H9 (cell line): ENCODE data around the gene PPM1M. TPM values are rescaled to one million over a fixed set of nuclear protein-coding genes. Genes with fewer than 3 reads are reported as not detected.
A peak's percentile ranks its signal among the peaks of the same experiment; 100 is the strongest.

Experiments used
- DNase-seq: peaks from one replicate; pipeline ENCODE4 v3.0.0-alpha.2; 2017
- H2AFZ ChIP-seq: one replicate; pipeline ENCODE4 v1.6.1; 2013; ENCODE audit warnings: mild to moderate bottlenecking, low read length, control low read depth, moderate library complexity
- H2AK5ac ChIP-seq: 2 replicates; pipeline ENCODE4 v1.6.1; 2013; ENCODE audit warnings: low read length, control low read depth, mixed read lengths; ENCODE audit not compliant: insufficient read length
- H2BK120ac ChIP-seq: one replicate; pipeline ENCODE4 v1.6.1; 2013; ENCODE audit warnings: low read depth, mild to moderate bottlenecking, low read length, control low read depth, inconsistent platforms; ENCODE audit not compliant: poor library complexity, severe bottlenecking
- H2BK12ac ChIP-seq: 2 replicates; pipeline ENCODE4 v1.6.1; 2013; ENCODE audit warnings: low read length, control low read depth, mixed read lengths, low read depth; ENCODE audit not compliant: insufficient read length
- H2BK15ac ChIP-seq: 2 replicates; pipeline ENCODE4 v1.6.1; 2013; ENCODE audit warnings: low read depth, low read length, control low read depth
- H2BK20ac ChIP-seq: one replicate; pipeline ENCODE4 v1.6.1; 2013; ENCODE audit warnings: low read depth, mild to moderate bottlenecking, low read length, control low read depth, inconsistent platforms; ENCODE audit not compliant: poor library complexity, severe bottlenecking
- H2BK5ac ChIP-seq: 2 replicates; pipeline ENCODE4 v1.6.1; 2013; ENCODE audit warnings: low read length, control low read depth, mixed read lengths; ENCODE audit not compliant: insufficient read length
- H3K14ac ChIP-seq: 2 replicates; pipeline ENCODE4 v1.6.1; 2013; ENCODE audit warnings: low read length, control low read depth; ENCODE audit not compliant: insufficient read depth
- H3K18ac ChIP-seq: 2 replicates; pipeline ENCODE4 v1.6.1; 2013; ENCODE audit warnings: low read depth, mild to moderate bottlenecking, mixed read lengths, low read length, control low read depth; ENCODE audit not compliant: insufficient read length
- H3K23ac ChIP-seq: 2 replicates; pipeline ENCODE4 v1.6.1; 2013; ENCODE audit warnings: low read length, control low read depth, mixed read lengths, low read depth; ENCODE audit not compliant: insufficient read length
- H3K23me2 ChIP-seq: 2 replicates; pipeline ENCODE4 v1.6.1; 2013; ENCODE audit warnings: low read depth, mild to moderate bottlenecking, mixed read lengths, low read length, control low read depth; ENCODE audit not compliant: insufficient read length, poor library complexity, severe bottlenecking
- H3K27ac ChIP-seq: 2 replicates; pipeline ENCODE4 v1.5.1; 2013; ENCODE audit warnings: low read length, control low read depth, mixed read lengths, low read depth; ENCODE audit not compliant: insufficient read length
- H3K27me3 ChIP-seq: 2 replicates; pipeline ENCODE4 v1.6.1; 2013; ENCODE audit warnings: low read length, control low read depth, inconsistent platforms; ENCODE audit not compliant: insufficient read depth
- H3K4ac ChIP-seq: 2 replicates; pipeline ENCODE4 v1.6.1; 2013; ENCODE audit warnings: low read depth, mild to moderate bottlenecking, control low read depth, inconsistent platforms, low read length, moderate library complexity
- H3K4me1 ChIP-seq: 2 replicates; pipeline ENCODE4 v1.6.1; 2013; ENCODE audit warnings: low read length, control low read depth, inconsistent platforms; ENCODE audit not compliant: insufficient read depth
- H3K4me2 ChIP-seq: 2 replicates; pipeline ENCODE4 v1.6.1; 2013; ENCODE audit warnings: low read length, control low read depth, mixed read lengths; ENCODE audit not compliant: insufficient read length, insufficient read depth
- H3K56ac ChIP-seq: 2 replicates; pipeline ENCODE4 v1.6.1; 2013; ENCODE audit warnings: low read depth, mild to moderate bottlenecking, mixed read lengths, low read length, control low read depth; ENCODE audit not compliant: insufficient read length
- H3K79me1 ChIP-seq: 2 replicates; pipeline ENCODE4 v1.6.1; 2013; ENCODE audit warnings: low read depth, mild to moderate bottlenecking, moderate library complexity, low read length, control low read depth, inconsistent platforms; ENCODE audit not compliant: insufficient read depth, poor library complexity, severe bottlenecking
- H3K79me2 ChIP-seq: 2 replicates; pipeline ENCODE4 v1.6.1; 2013; ENCODE audit warnings: low read length, control low read depth, inconsistent platforms; ENCODE audit not compliant: insufficient read depth
- H3K9ac ChIP-seq: 2 replicates; pipeline ENCODE4 v1.6.1; 2013; ENCODE audit warnings: low read length, control low read depth, mixed read lengths; ENCODE audit not compliant: insufficient read length; ENCODE audit errors: extremely low read depth
- H3K9me3 ChIP-seq: one replicate; pipeline ENCODE4 v1.6.1; 2013; ENCODE audit warnings: low read depth, low read length, inconsistent platforms; ENCODE audit not compliant: control insufficient read depth
- H3T11ph ChIP-seq: one replicate; pipeline ENCODE4 v1.6.1; 2013; ENCODE audit warnings: mild to moderate bottlenecking, low read length, control low read depth, inconsistent platforms
- H4K20me1 ChIP-seq: one replicate; pipeline ENCODE4 v1.6.1; 2013; ENCODE audit not compliant: control insufficient read depth, insufficient read length, insufficient read depth
- H4K5ac ChIP-seq: 2 replicates; pipeline ENCODE4 v1.6.1; 2013; ENCODE audit warnings: low read depth, mild to moderate bottlenecking, mixed read lengths, low read length, control low read depth; ENCODE audit not compliant: insufficient read length
- H4K8ac ChIP-seq: replicated peaks from 2 replicates; pipeline ENCODE4 v1.6.1; 2013; ENCODE audit warnings: low read length, control low read depth, mixed read lengths, low read depth; ENCODE audit not compliant: insufficient read length
- H4K91ac ChIP-seq: 2 replicates; pipeline ENCODE4 v1.6.1; 2013; ENCODE audit warnings: low read depth, mild to moderate bottlenecking, moderate library complexity, mixed read lengths, low read length, control low read depth; ENCODE audit not compliant: insufficient read length
- H3K27ac Mint-ChIP-seq, 3 experiments: 2 replicates in 2 of 3; 3 replicates in 1 of 3; pipeline ENCODE4 v1.8.0; 2020 to 2021; ENCODE audit warnings: mixed read lengths in 3 of 3, mild to moderate bottlenecking in 1 of 3, moderate library complexity in 1 of 3
- H3K27me3 Mint-ChIP-seq: 2 replicates; pipeline ENCODE4 v1.8.0; 2021; ENCODE audit warnings: low read depth, mild to moderate bottlenecking, moderate library complexity, mixed read lengths
- H3K36me3 Mint-ChIP-seq, 3 experiments: 2 replicates in 2 of 3; 3 replicates in 1 of 3; pipeline ENCODE4 v1.8.0; 2020 to 2021; ENCODE audit warnings: low read depth in 3 of 3, mixed read lengths in 3 of 3; ENCODE audit not compliant: insufficient read depth in 1 of 3
- H3K4me1 Mint-ChIP-seq, 2 experiments: 2 replicates each; pipeline ENCODE4 v1.8.0; 2020; ENCODE audit warnings: mixed read lengths in 2 of 2
- H3K4me3 Mint-ChIP-seq, 2 experiments: 2 replicates in 1 of 2; 3 replicates in 1 of 2; pipeline ENCODE4 v1.8.0; 2020 to 2021; ENCODE audit warnings: mild to moderate bottlenecking in 2 of 2, mixed read lengths in 2 of 2, moderate library complexity in 1 of 2
- H3K9me3 Mint-ChIP-seq, 2 experiments: 2 replicates in 1 of 2; 3 replicates in 1 of 2; pipeline ENCODE4 v1.8.0; 2020; ENCODE audit warnings: mild to moderate bottlenecking in 2 of 2, mixed read lengths in 2 of 2, moderate library complexity in 1 of 2
- CTCF ChIP-seq: fragments of 200-600 bp; sonication (generic); conservative IDR thresholded peaks from 3 replicates; pipeline ENCODE4 v1.8.0; 2021; ENCODE audit warnings: antibody characterized with exemption, mild to moderate bottlenecking
- WGBS: extraction: QIAGEN DNeasy Blood & Tissue Kit; methylation state at CpG from one replicate; pipeline ENCODE4 v1.1.7; 2013; ENCODE audit warnings: missing lambda C conversion rate, low lambda C conversion rate, mixed read lengths; ENCODE audit not compliant: insufficient read length; ENCODE audit errors: extremely low coverage; 5-methylcytosine and 5-hydroxymethylcytosine counted together
- total RNA-seq: library from RNA; stranded (reverse); gene quantifications from 2 replicates; pipeline ENCODE4 v1.2.1, GENCODE V29; 2021

PPM1M gene
- total RNA-seq, 1 experiment from 2014 or later: 7.4 TPM

- H3K9me3 Mint-ChIP-seq: 0 out of 5 replicates have a peak, but pooled peaks cover 0 to 3% of the 10 kb centered on the region in 2 experiments
- H3K27ac ChIP-seq: no peak overlapping the region
- no peak overlapping the region for H3K23ac ChIP-seq
- H2BK20ac ChIP-seq: no peak overlapping the region
- H3T11ph ChIP-seq: no peak overlapping the region
- H3K27ac Mint-ChIP-seq: 0 out of 7 replicates have a peak overlapping the region, but pooled peaks of 1 of the 3 experiments have one; percentile 50
- H4K20me1 ChIP-seq: no peaks in the 10 kb centered on the region
- no peak overlapping the region for H4K8ac ChIP-seq
- no peak overlapping the region for H4K91ac ChIP-seq
- H2BK15ac ChIP-seq: no peak overlapping the region
- H3K4me3 Mint-ChIP-seq: no peak overlapping the region; a peak in 1 of 5 replicates
- H3K79me1 ChIP-seq: no peaks in the 10 kb centered on the region
- no peak for TF ChIP-seq CTCF
- H3K4me2 ChIP-seq: no peak overlapping the region
- H3K18ac ChIP-seq: no peak overlapping the region
- no peaks in the 10 kb centered on the region for H3K9me3 ChIP-seq
- no peak overlapping the region for H2AFZ ChIP-seq
- H3K4me1 Mint-ChIP-seq: peaks cover 27 to 38% of the 10 kb centered on the region in 2 experiments
- H2BK120ac ChIP-seq: peak overlapping the region; percentile 2
- H3K23me2 ChIP-seq: peaks cover 10% of the 10 kb centered on the region
- H3K27me3 ChIP-seq: no peaks in the 10 kb centered on the region
- no peak overlapping the region for H2AK5ac ChIP-seq
- H2BK12ac ChIP-seq: no peak overlapping the region
- H3K9ac ChIP-seq: no peak overlapping the region
- H4K5ac ChIP-seq: no peak overlapping the region
- peaks cover 25% of the 10 kb centered on the region for H3K79me2 ChIP-seq
- H3K4ac ChIP-seq: no peak overlapping the region
- no peak overlapping the region for H3K14ac ChIP-seq
- no CpG with 5 or more reads among the region's 6 CpGs for WGBS
- 0 out of 2 replicates have a peak, but pooled peaks cover 3% of the 10 kb centered on the region for H3K4me1 ChIP-seq
- H3K27me3 Mint-ChIP-seq: no peaks in the 10 kb centered on the region
- H2BK5ac ChIP-seq: no peak overlapping the region
- no peak overlapping the region for H3K56ac ChIP-seq
- DNase-seq: no peak
- H3K36me3 Mint-ChIP-seq: peaks cover 7 to 17% (median 12%) of the 10 kb centered on the region in 3 experiments; a peak in 6 of 7 replicates
Measured at GRCh38 chr3:52280050-52280461, 34.5 kb downstream of the PPM1M start.
